ENCODE data around the gene HNRNPUL1. TPM values are rescaled to one million over a fixed set of nuclear protein-coding genes. Genes with fewer than 3 reads are reported as not detected.

HNRNPUL1 gene
- total and polyA plus RNA-seq, 9 of the 15 experiments (the other 6 are each of a cell fraction or from before 2014, with no cell fraction given), result 7.3 to 211 (median 85.0) TPM

DNA sequence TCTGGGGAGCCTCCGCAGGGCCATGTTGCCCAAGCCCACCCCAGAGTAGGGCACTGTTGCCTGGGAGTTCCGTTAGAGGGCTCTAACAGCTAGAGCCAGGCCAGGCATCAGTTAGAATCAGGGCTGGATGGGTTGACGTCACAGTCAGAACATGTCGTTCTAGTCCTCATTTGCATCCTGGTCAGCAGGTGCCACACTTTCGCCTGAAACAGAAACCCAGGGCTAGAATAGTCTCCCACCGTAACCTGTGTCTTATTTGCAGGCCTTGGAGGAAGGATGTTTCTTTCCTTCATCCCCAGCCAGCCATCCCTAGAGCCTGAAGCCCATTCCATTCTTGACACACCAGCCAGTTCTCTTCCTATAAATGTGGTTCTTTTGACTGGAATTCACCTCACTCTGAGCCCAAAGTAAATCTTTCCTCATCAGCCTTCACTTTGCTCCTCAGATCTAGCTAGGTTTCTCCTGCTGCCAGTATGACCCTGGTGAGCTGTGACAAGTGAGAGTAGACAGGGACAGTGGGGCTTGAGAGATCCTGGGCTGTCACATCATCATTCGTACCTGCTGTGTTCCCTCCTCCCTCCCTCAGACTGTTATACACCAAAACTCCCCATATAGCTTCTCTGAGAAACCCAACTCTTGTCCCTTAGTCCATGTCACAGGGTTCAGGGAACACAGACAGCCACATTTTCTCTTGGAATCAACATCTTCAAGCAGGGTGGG is 33.6 kb downstream of the HNRNPUL1 start:
- in situ Hi-C loops (cut with MboI), result no loop called here
- no peak for ATAC-seq
- TSS peak; percentile 15 for BruUV-seq (replicated peaks)

More for the DNA sequence above, 33.6 kb downstream of the HNRNPUL1 start:
- no peak overlapping the region for H3K4me2 ChIP-seq (ENCODE audit: insufficient read depth, low read length)
- no peak for DNase-seq (ENCODE audit: extremely low read depth in 1 of 4, low spot score in 3 of 4)
- H3K4me3 ChIP-seq, result no peak overlapping the region
- ChIA-PET CTCF (ENCODE audit: low intra/inter-chr PET ratio) (no interaction called here), POLR2A (interaction anchor here (1.1 to 1.8 kb wide), 6 partner anchors 9 to 35 kb away, joined by 3 to 6 read pairs (median 4); no protein-coding TSS in a partner anchor)
- H3K4me1 ChIP-seq (replicated peaks in 1 of 2; ENCODE audit: control insufficient read depth in 2 of 2, insufficient read depth in 2 of 2, low read length in 2 of 2), result no peaks in the 10 kb centered on the region
- FAIRE-seq, result no peak
- H3K79me2 ChIP-seq (ENCODE audit: control insufficient read depth, insufficient read depth, low read length), result peaks cover 6% of the 10 kb centered on the region; the same call in 1 of the 3 replicates
- no peaks in the 10 kb centered on the region for H3K9me3 ChIP-seq (replicated peaks; ENCODE audit: control insufficient read depth, insufficient read depth, low read depth, low read length)
- intact Hi-C loops (cut with micrococcal nuclease), result no loop called here
- H3K9ac ChIP-seq (ENCODE audit: insufficient read depth in 1 of 2, low read depth in 2 of 2, low read length in 2 of 2), result no peak overlapping the region
- H3K9me1 ChIP-seq (ENCODE audit: control insufficient read depth, insufficient read depth, low read length), result no peaks in the 10 kb centered on the region
- TF ChIP-seq ZBED1 (IDR thresholded peaks at IDR 0.05) (no peak), PURB (CRISPR knock-in tag; IDR thresholded peaks at IDR 0.05; ENCODE audit: low read depth) (no peak), XRCC4 (IDR thresholded peaks at IDR 0.05; ENCODE audit: extremely low read depth, insufficient read depth, insufficient read length) (no peak), E2F3 (CRISPR knock-in tag; IDR thresholded peaks at IDR 0.05) (no peak), ZBTB1 (CRISPR knock-in tag; IDR thresholded peaks at IDR 0.05; ENCODE audit: borderline replicate concordance, low read depth) (no peak), SNRNP70 (optimal IDR thresholded peaks at IDR 0.05; ENCODE audit: low read depth, low read length) (no peak), MTF1 (CRISPR knock-in tag; IDR thresholded peaks at IDR 0.05; ENCODE audit: borderline replicate concordance) (no peak), ZSCAN29 (IDR thresholded peaks at IDR 0.05) (no peak), GABPA (tag; conservative IDR thresholded peaks at IDR 0.05; ENCODE audit: low read depth) (no peak), CXXC5 (CRISPR knock-in tag; IDR thresholded peaks at IDR 0.05) (no peak), ZSCAN32 (CRISPR knock-in tag; IDR thresholded peaks at IDR 0.05) (no peak), L3MBTL2 (IDR thresholded peaks at IDR 0.05) (no peak), SETDB1 (IDR thresholded peaks at IDR 0.05; ENCODE audit: low read length) (no peak), NCOA1 (IDR thresholded peaks at IDR 0.05; ENCODE audit: low read depth) (no peak), U2AF2 (optimal IDR thresholded peaks at IDR 0.05; ENCODE audit: low read depth, low read length) (no peak), GABPB1 (CRISPR knock-in tag; IDR thresholded peaks at IDR 0.05) (no peak), ILK (tag; IDR thresholded peaks at IDR 0.05; ENCODE audit: borderline replicate concordance, low read depth) (no peak), NR2C1 (IDR thresholded peaks at IDR 0.05) (no peak), NR2C1 (tag; IDR thresholded peaks at IDR 0.05) (no peak), CEBPG (CRISPR knock-in tag; IDR thresholded peaks at IDR 0.05) (no peak), CEBPG (tag; conservative IDR thresholded peaks at IDR 0.05 in 1 of 2, IDR thresholded peaks at IDR 0.05 in 1 of 2) (no peak)
- TF ChIP-seq, protein P1, sequence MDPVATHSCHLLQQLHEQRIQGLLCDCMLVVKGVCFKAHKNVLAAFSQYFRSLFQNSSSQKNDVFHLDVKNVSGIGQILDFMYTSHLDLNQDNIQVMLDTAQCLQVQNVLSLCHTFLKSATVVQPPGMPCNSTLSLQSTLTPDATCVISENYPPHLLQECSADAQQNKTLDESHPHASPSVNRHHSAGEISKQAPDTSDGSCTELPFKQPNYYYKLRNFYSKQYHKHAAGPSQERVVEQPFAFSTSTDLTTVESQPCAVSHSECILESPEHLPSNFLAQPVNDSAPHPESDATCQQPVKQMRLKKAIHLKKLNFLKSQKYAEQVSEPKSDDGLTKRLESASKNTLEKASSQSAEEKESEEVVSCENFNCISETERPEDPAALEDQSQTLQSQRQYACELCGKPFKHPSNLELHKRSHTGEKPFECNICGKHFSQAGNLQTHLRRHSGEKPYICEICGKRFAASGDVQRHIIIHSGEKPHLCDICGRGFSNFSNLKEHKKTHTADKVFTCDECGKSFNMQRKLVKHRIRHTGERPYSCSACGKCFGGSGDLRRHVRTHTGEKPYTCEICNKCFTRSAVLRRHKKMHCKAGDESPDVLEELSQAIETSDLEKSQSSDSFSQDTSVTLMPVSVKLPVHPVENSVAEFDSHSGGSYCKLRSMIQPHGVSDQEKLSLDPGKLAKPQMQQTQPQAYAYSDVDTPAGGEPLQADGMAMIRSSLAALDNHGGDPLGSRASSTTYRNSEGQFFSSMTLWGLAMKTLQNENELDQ (CRISPR knock-in tag; IDR thresholded peaks at IDR 0.05; ENCODE audit: borderline replicate concordance), result no peak
- WGBS (ENCODE audit: insufficient coverage, low coverage, missing lambda C conversion rate), result 83% methylated on average over 7 of the region's 7 CpGs
- H2AFZ ChIP-seq (ENCODE audit: low read depth, low read length), result no peak overlapping the region
- no peak overlapping the region for H3K27ac ChIP-seq (ENCODE audit: extremely low read depth, low read depth, low read length)
- peaks cover 100% of the 10 kb centered on the region for H3K36me3 ChIP-seq (ENCODE audit: control insufficient read depth, insufficient read depth, low read length)
- H3K27me3 ChIP-seq (ENCODE audit: control insufficient read depth in 2 of 2, insufficient read depth in 2 of 2, low read length in 2 of 2), result no peaks in the 10 kb centered on the region
- H4K20me1 ChIP-seq (replicated peaks; ENCODE audit: control insufficient read depth, insufficient read depth, low read length), result peaks cover 7% of the 10 kb centered on the region; the same call in 1 of the 2 replicates

All from K562 (cell line).